GM06990 (cell line): ENCODE measurements around the gene PTPRQ.
"Not testable (repeated sequence)": the region's sequence is repeated elsewhere in the genome, so short reads cannot be mapped to it uniquely, and the experiment has no call there.

Experiments used
- DNase-seq: peaks from one replicate; pipeline ENCODE4 v3.0.0-alpha.2; 2011; ENCODE audit not compliant: insufficient read length; ENCODE audit errors: extremely low read depth
- H3K27me3 ChIP-seq: replicated peaks from 2 replicates; pipeline ENCODE4 v1.6.0; 2011; ENCODE audit warnings: low read length; ENCODE audit not compliant: control insufficient read depth, insufficient read depth
- H3K36me3 ChIP-seq: 2 replicates; pipeline ENCODE4 v1.5.1; 2011; ENCODE audit warnings: low read length; ENCODE audit not compliant: control insufficient read depth, insufficient read depth
- H3K4me3 ChIP-seq: replicated peaks from 2 replicates; pipeline ENCODE4 v1.5.1; 2011; ENCODE audit warnings: low read depth, mild to moderate bottlenecking, control low read depth, low read length
- CTCF ChIP-seq: IDR thresholded peaks from 2 replicates; pipeline ENCODE4 v1.5.1; 2011; ENCODE audit warnings: low read length, control low read depth, mild to moderate bottlenecking, inconsistent platforms; ENCODE audit not compliant: insufficient read depth, poor library complexity, severe bottlenecking

PTPRQ gene

GRCh38 chr12:80456513-80456912 is 12.5 kb downstream of the PTPRQ start:
- Histone ChIP-seq H3K27me3 (no peaks in the 10 kb centered on the region), H3K36me3 (no peaks in the 10 kb centered on the region), H3K4me3 (no peak overlapping the region)
- TF ChIP-seq CTCF = no peak
- DNase-seq = no peak

- no peaks in the 10 kb centered on the region for H3K27me3 ChIP-seq
- H3K36me3 ChIP-seq = no peaks in the 10 kb centered on the region
- no peak for DNase-seq
- no peak for TF ChIP-seq CTCF
- H3K4me3 ChIP-seq = no peak overlapping the region
Observed at GRCh38 chr12:80460972-80461371, 16.9 kb downstream of the PTPRQ start.

GRCh38 chr12:80461851-80462250 is 17.8 kb downstream of the PTPRQ start:
- not testable (repeated sequence) for DNase-seq, H3K27me3 ChIP-seq, H3K36me3 ChIP-seq, H3K4me3 ChIP-seq

- no peaks in the 10 kb centered on the region for H3K36me3 ChIP-seq
- no peak overlapping the region for H3K4me3 ChIP-seq
- no peak for DNase-seq
- TF ChIP-seq CTCF = no peak
- no peaks in the 10 kb centered on the region for H3K27me3 ChIP-seq
Observed at GRCh38 chr12:80469681-80470080, 25.6 kb downstream of the PTPRQ start.

- H3K36me3 ChIP-seq = no peaks in the 10 kb centered on the region
- DNase-seq = no peak
- no peak for TF ChIP-seq CTCF
- no peak overlapping the region for H3K4me3 ChIP-seq
- no peaks in the 10 kb centered on the region for H3K27me3 ChIP-seq
Observed at GRCh38 chr12:80470403-80470802, 26.4 kb downstream of the PTPRQ start.

- Histone ChIP-seq H3K4me3 (no peak overlapping the region), H3K36me3 (no peaks in the 10 kb centered on the region), H3K27me3 (no peaks in the 10 kb centered on the region)
- no peak for DNase-seq
- TF ChIP-seq CTCF = no peak
Observed at GRCh38 chr12:80472236-80472635, 28.2 kb downstream of the PTPRQ start.
